GM19043 (cell line): ENCODE results near the gene RASA1.

ENCODE experiments used
- ATAC-seq: cut with Tn5 transposase; IDR thresholded peaks from one replicate; pipeline ENCODE4 v1.9.1; 2021; ENCODE audit warnings: low read depth; ENCODE audit not compliant: unreplicated experiment

Gene RASA1

DNA sequence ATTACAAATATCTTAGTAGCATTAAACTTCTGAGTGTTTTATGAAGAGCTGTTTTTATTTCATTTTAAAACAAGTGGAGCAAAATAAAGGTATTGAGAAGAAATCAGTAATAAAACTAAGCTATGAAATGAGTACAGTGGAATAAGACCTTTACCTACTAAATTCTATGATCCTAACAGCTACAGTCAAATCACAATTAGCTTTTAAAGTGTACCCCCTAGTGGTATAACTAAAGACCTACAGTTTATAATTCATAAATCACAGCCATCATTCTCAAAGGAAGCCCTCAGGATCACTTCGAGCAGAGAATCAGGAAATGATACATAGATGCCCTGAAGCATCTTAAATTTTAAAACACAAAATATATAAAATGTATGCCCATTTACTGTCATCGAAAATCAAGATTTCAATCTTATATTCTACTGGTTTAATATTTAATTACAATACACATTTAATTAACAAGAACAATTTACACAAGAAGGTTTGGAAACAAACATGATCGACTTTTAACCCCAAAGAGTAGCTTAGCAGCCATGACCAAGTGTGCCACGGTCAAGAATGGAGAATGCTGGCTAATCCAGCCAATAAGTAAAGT, 132.7 kb downstream of the RASA1 start:
- ATAC-seq, result peak; percentile 80

GRCh38 chr5:87401626-87402025, 133.9 kb downstream of the RASA1 start:
- no peak for ATAC-seq

DNA sequence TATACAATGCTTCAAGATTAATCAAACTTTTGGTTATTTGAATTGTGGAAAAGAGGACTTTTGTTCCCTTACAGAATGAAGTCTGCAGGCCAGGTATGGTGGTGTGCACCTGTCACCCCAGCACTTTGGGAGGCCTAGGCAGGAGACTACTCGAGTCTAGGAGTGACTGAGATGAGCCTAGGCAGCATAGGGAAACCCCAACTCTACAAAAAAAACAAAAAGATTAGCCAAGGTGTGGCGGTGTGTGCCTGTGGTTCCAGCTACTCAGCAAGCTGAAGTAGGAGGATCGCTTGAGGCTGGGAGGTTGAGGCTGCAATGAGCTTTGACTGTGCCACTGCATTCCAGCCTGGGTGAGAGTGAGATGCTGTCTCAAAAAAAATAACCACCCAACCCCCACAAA, 135.7 kb downstream of the RASA1 start:
- no peak for ATAC-seq

- ATAC-seq, result no peak
Observed at GRCh38 chr5:87403899-87404298, 136.2 kb downstream of the RASA1 start.

DNA sequence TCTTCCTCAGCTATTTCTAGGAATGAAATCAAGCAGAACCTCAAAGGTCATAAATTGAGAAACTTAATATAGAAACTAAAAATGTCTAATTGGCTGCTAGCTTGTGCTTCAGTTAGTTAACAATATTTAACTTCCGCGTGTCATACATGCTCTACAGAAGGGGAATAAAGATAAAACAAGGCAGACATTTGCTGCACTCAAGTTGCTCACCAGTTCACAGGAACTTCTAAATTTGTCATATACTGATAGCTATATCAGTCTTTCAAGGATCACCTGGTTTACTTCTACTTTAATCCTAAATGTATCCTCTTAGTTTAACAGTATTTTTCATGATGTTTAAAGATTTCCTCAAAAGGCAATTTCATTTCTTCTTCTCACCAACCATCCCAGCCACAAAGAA, 136.7 kb downstream of the RASA1 start:
- no peak for ATAC-seq

DNA sequence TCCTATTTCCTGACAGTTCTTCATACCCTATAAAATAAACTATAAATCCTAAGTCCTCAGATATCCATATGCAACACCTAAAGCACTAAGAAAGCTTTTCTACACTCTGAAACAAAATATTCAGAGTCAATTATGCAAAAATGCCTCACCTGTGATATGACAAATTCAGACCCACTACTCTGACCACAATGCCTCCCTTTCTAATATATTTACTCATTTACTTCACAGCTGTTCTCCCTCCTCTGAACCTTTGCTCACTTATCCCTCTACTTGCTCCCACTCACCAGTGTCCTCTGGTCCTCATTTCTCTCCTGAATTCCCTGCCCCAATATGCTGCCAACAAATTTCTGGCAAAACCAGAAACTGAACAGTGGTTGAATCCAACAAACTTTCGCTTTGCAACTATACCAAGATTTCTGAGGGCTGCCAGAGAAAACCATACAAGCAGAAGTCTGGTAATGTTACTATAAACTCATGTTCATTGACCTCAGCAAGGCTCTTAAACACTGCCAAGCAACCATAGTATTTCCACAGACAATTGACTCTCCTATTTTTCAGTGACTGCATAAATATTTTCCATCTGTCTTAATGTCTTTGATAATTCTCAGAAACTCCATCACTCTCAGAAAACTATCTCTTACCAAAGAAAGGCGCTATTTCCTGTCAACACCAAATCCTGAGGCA, 137.9 kb downstream of the RASA1 start:
- no peak for ATAC-seq

GRCh38 chr5:87408204-87408603, 140.5 kb downstream of the RASA1 start:
- no peak for ATAC-seq

DNA sequence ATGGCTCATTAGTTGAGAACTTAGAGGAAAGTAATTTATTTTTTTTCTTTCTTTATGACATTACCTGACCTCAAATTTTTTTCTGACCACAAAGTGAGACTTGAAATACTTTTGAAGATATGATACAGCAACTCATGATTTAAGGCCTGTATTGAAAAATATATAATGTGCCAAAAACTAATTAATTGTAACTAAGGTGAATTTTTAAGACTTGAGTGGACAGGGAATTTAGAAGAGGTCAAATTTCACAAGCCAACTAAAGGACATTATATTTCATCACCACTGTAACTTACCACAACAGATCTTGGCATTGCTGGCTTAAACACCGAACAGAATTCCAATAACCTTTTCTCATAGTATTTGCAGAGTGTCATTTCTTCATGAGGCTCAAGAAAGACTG, 143.2 kb downstream of the RASA1 start:
- ATAC-seq, result no peak

DNA sequence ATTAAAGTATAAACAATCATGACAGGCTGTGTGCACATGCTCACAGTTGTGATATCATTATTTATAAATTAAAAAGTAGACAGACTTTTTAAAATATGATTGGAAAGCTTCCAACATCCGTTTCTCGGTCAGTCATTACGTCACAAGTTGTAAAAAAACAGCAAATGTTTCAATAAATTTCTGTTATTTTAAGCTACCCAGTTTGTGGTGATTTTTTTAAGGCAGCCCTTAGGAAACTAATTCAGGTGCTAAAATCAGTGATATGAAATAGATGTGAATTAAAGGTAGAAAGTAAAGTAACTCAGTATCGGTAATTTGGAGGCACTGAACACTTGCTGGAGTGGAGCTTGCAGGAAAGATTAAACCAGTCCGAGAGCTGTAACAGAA, 143.9 kb downstream of the RASA1 start:
- no peak for ATAC-seq

- ATAC-seq, result peak; percentile 7
Observed at GRCh38 chr5:87411973-87412629, 144.4 kb downstream of the RASA1 start.

DNA sequence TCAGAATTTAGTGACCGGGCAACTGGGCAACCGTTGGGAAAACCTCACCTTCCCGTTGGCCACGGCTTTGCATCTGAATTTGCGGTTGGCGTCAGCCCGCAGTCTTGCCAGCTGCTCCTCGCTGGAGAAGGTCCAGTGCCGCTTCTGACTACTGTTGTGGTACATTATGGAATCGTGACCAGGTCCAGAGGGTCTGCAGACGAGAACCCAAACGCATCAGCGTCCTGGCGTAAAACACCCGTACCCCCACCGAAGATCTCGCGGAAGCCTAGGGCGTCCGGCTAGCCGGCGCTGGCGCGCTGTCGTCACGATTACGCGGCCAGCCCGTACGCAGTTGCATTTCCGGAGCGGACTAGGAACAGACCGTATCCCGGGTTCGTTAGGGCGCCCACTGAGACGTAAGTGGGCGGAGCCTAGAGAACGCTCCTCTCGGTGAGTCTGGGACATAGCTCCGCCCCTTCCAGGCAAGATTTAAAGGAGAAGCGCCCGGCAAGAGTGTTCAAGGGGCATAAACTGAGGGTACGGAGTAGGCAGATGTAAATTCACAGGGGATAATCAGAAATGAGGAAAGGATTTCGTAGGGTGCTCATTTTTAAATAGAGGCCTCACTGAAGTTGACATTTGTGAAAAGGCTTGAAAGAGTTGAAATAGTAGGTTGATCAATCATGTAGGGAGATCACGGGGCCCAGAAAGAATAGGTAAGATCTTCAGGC, 145.1 kb downstream of the RASA1 start, which contains the start of gene CCNH:
CCNH (minus strand) TSS at position 301 of the 713 bp plus-strand sequence; CDS start at position 165, 136 bp downstream.
- ATAC-seq, result peak; percentile 98

DNA sequence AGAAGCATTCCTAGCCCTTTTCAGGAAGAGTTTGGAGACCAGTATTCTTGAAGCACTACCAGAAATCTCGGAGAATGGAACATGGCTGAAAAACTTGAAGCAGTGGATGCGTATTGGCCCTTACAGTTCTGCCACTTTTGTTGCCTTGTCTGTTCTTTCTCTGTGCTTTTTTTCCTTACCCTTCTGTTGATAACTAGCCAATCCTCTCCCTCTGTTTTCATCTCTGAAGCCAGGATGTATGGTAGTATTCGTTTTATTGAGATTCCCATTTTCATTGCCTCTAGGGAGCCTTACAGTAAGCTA, 145.6 kb downstream of the RASA1 start:
- no peak for ATAC-seq

GRCh38 chr5:87418506-87418905, 150.8 kb downstream of the RASA1 start:
- no peak for ATAC-seq

DNA sequence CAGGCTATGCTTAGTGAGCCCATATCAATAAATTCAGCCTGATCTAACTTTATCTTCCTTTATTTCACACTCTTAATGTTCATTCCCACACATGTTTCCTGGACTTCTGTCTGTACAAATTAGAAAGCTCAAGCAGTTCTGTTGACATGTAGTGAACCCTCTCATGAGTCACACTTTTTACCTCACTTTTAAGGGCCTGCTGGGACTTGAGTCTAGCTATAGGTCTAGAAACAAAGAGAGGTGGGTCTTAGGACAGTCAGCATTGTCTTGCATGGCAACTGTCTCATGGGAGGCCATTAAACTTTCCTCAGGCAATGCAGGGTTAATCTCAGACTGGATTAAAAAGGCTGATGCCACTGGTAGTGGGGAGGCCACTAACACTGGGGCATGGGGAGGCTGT, 153.6 kb downstream of the RASA1 start:
- no peak for ATAC-seq

GRCh38 chr5:87423755-87424154, 156.1 kb downstream of the RASA1 start:
- no peak for ATAC-seq

GRCh38 chr5:87430863-87431457, 163.3 kb downstream of the RASA1 start:
- ATAC-seq, result no peak

DNA sequence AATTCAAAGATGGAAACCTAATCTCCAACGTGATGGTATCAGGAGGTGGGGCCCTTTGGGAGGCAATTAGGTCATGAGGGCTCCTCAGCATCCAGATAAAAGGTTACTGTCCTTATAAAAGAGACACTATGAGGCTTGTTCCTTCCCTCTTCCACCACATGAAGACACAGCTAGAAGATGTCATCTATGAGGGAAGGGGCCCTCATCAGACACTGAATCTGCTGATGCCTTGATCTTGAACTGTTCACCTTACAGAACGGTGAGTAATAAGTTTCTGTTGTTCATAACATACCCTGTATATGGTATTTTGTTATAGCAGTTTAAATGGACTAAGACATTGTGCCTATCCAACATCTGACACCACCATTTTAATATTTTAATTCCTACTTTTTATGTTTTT, 164.8 kb downstream of the RASA1 start:
- ATAC-seq, result no peak

- no peak for ATAC-seq
Observed at GRCh38 chr5:87433945-87434344, 166.3 kb downstream of the RASA1 start.

GRCh38 chr5:87434461-87434860, 166.8 kb downstream of the RASA1 start:
- ATAC-seq, result no peak

GRCh38 chr5:87435144-87435694, 167.5 kb downstream of the RASA1 start:
- ATAC-seq, result no peak

DNA sequence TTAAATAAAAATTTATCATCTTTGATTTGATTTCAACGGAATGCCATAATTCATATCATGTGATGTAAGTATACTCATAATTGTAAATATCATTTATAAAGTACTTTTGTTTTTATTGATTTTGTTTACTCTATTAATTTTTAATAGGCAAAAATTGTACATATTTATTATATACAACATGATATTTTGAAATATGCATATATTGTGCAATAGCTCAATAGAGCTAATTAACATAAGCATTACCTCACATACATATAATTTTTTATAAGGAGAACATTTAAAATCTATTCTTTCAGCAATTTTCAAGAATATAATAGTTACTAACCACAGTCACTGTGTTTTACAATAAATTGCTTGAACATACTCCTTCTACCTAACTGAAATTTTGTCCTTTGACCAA, 170.0 kb downstream of the RASA1 start:
- no peak for ATAC-seq
